ENCODE results near the gene UBXN11.

GRCh38 chr1:26280333-26281042 lies 25.9 kb downstream of the UBXN11 start:
- no peak for TF ChIP-seq CTCF (IDR thresholded peaks at IDR 0.05)
- no peak for TF ChIP-seq POLR2A (IDR thresholded peaks at IDR 0.05)
